ENCODE data around the gene SPATA20. TPM values are rescaled to one million over a fixed set of nuclear protein-coding genes. Genes with fewer than 3 reads are reported as not detected.

The SPATA20 gene
- total and polyA plus RNA-seq, 9 donors: 24.4 to 37.6 (median 32.5) TPM

- Histone ChIP-seq H3K36me3 (ENCODE audit: control insufficient read depth, insufficient read depth, low read length) (peaks cover 3% of the 10 kb centered on the region), H3K27ac (ENCODE audit: low read length) (no peak overlapping the region), H3K4me3 (ENCODE audit: low read length) (no peak overlapping the region), H3K4me1 (ENCODE audit: control insufficient read depth, insufficient read depth, low read length) (no peaks in the 10 kb centered on the region), H3K9me3 (replicated peaks; ENCODE audit: control insufficient read depth, low read depth, low read length) (no peaks in the 10 kb centered on the region), H3K27me3 (ENCODE audit: control insufficient read depth, insufficient read depth, low read length) (peaks cover 2% of the 10 kb centered on the region)
- no peak for DNase-seq
- 86% methylated on average over 8 of the region's 13 CpGs for WGBS (ENCODE audit: insufficient coverage)
These were observed 29.9 kb downstream of the SPATA20 start for GRCh38 chr17:50576864-50577263.

- WGBS (ENCODE audit: insufficient coverage): 89% methylated on average over 13 of the region's 13 CpGs
- peaks cover 2% of the 10 kb centered on the region for H3K27me3 ChIP-seq (ENCODE audit: control insufficient read depth, insufficient read depth, low read length)
- no peak overlapping the region for H3K4me3 ChIP-seq (ENCODE audit: low read length)
- H3K36me3 ChIP-seq (ENCODE audit: control insufficient read depth, insufficient read depth, low read length): peaks cover 3% of the 10 kb centered on the region
- no peak overlapping the region for H3K27ac ChIP-seq (ENCODE audit: low read length)
- no peak for DNase-seq
- H3K4me1 ChIP-seq (ENCODE audit: control insufficient read depth, insufficient read depth, low read length): peaks cover 5% of the 10 kb centered on the region
- H3K9me3 ChIP-seq (replicated peaks; ENCODE audit: control insufficient read depth, low read depth, low read length): no peaks in the 10 kb centered on the region
These were observed 30.5 kb downstream of the SPATA20 start for GRCh38 chr17:50577451-50577954.

- H3K9me3 ChIP-seq (replicated peaks; ENCODE audit: control insufficient read depth, low read depth, low read length): no peaks in the 10 kb centered on the region
- 71% methylated on average over 13 of the region's 16 CpGs for WGBS (ENCODE audit: insufficient coverage)
- peaks cover 3% of the 10 kb centered on the region for H3K36me3 ChIP-seq (ENCODE audit: control insufficient read depth, insufficient read depth, low read length)
- H3K4me1 ChIP-seq (ENCODE audit: control insufficient read depth, insufficient read depth, low read length): peaks cover 10% of the 10 kb centered on the region
- peaks cover 3% of the 10 kb centered on the region for H3K27me3 ChIP-seq (ENCODE audit: control insufficient read depth, insufficient read depth, low read length)
- H3K4me3 ChIP-seq (ENCODE audit: low read length): no peak overlapping the region
- no peak for DNase-seq
- H3K27ac ChIP-seq (ENCODE audit: low read length): no peak overlapping the region
These were observed 31.2 kb downstream of the SPATA20 start for GRCh38 chr17:50578173-50578572.

- Histone ChIP-seq H3K4me1 (ENCODE audit: control insufficient read depth, insufficient read depth, low read length) (peaks cover 20% of the 10 kb centered on the region), H3K27me3 (ENCODE audit: control insufficient read depth, insufficient read depth, low read length) (peaks cover 4% of the 10 kb centered on the region), H3K4me3 (ENCODE audit: low read length) (no peak overlapping the region), H3K27ac (ENCODE audit: low read length) (no peak overlapping the region), H3K9me3 (replicated peaks; ENCODE audit: control insufficient read depth, low read depth, low read length) (no peaks in the 10 kb centered on the region), H3K36me3 (ENCODE audit: control insufficient read depth, insufficient read depth, low read length) (peaks cover 3% of the 10 kb centered on the region)
- no peak for DNase-seq
- WGBS (ENCODE audit: insufficient coverage): 86% methylated on average over 1 of the region's 7 CpGs
These were observed 32.4 kb downstream of the SPATA20 start for GRCh38 chr17:50579399-50579798.

- DNase-seq: no peak
- Histone ChIP-seq H3K27ac (ENCODE audit: low read length) (no peak overlapping the region), H3K27me3 (ENCODE audit: control insufficient read depth, insufficient read depth, low read length) (peaks cover 4% of the 10 kb centered on the region), H3K4me1 (ENCODE audit: control insufficient read depth, insufficient read depth, low read length) (peaks cover 26% of the 10 kb centered on the region), H3K36me3 (ENCODE audit: control insufficient read depth, insufficient read depth, low read length) (peaks cover 3% of the 10 kb centered on the region), H3K4me3 (ENCODE audit: low read length) (no peak overlapping the region), H3K9me3 (replicated peaks; ENCODE audit: control insufficient read depth, low read depth, low read length) (no peaks in the 10 kb centered on the region)
- 90% methylated on average over 9 of the region's 9 CpGs for WGBS (ENCODE audit: insufficient coverage)
These were observed 33.7 kb downstream of the SPATA20 start for GRCh38 chr17:50580646-50581045.

GRCh38 chr17:50581316-50581715 is 34.3 kb downstream of the SPATA20 start:
- WGBS (ENCODE audit: insufficient coverage): 93% methylated on average over 5 of the region's 12 CpGs
- Histone ChIP-seq H3K4me3 (ENCODE audit: low read length) (no peak overlapping the region), H3K36me3 (ENCODE audit: control insufficient read depth, insufficient read depth, low read length) (peaks cover 3% of the 10 kb centered on the region)

GRCh38 chr17:50582741-50583140 is 35.8 kb downstream of the SPATA20 start:
- Histone ChIP-seq H3K36me3 (ENCODE audit: control insufficient read depth, insufficient read depth, low read length) (peaks cover 3% of the 10 kb centered on the region), H3K9me3 (replicated peaks; ENCODE audit: control insufficient read depth, low read depth, low read length) (no peaks in the 10 kb centered on the region), H3K27me3 (ENCODE audit: control insufficient read depth, insufficient read depth, low read length) (peaks cover 4% of the 10 kb centered on the region), H3K4me3 (ENCODE audit: low read length) (no peak overlapping the region), H3K27ac (ENCODE audit: low read length) (no peak overlapping the region), H3K4me1 (ENCODE audit: control insufficient read depth, insufficient read depth, low read length) (peaks cover 39% of the 10 kb centered on the region)
- no peak for DNase-seq
- 33% methylated on average over 1 of the region's 2 CpGs for WGBS (ENCODE audit: insufficient coverage)

More at GRCh38 chr17:50581316-50581715, 34.3 kb downstream of the SPATA20 start:
- Histone ChIP-seq H3K4me1 (ENCODE audit: control insufficient read depth, insufficient read depth, low read length) (peaks cover 31% of the 10 kb centered on the region), H3K27ac (ENCODE audit: low read length) (no peak overlapping the region), H3K9me3 (replicated peaks; ENCODE audit: control insufficient read depth, low read depth, low read length) (no peaks in the 10 kb centered on the region), H3K27me3 (ENCODE audit: control insufficient read depth, insufficient read depth, low read length) (peaks cover 4% of the 10 kb centered on the region)
- DNase-seq: no peak

- peaks cover 45% of the 10 kb centered on the region for H3K4me1 ChIP-seq (ENCODE audit: control insufficient read depth, insufficient read depth, low read length)
- peaks cover 4% of the 10 kb centered on the region for H3K27me3 ChIP-seq (ENCODE audit: control insufficient read depth, insufficient read depth, low read length)
- H3K36me3 ChIP-seq (ENCODE audit: control insufficient read depth, insufficient read depth, low read length): no peaks in the 10 kb centered on the region
- no peak overlapping the region for H3K27ac ChIP-seq (ENCODE audit: low read length)
- 41% methylated on average over 7 of the region's 7 CpGs for WGBS (ENCODE audit: insufficient coverage)
- H3K4me3 ChIP-seq (ENCODE audit: low read length): no peak overlapping the region
- no peak for DNase-seq
- no peaks in the 10 kb centered on the region for H3K9me3 ChIP-seq (replicated peaks; ENCODE audit: control insufficient read depth, low read depth, low read length)
These were observed 36.7 kb downstream of the SPATA20 start for GRCh38 chr17:50583641-50584040.

- peaks cover 49% of the 10 kb centered on the region for H3K4me1 ChIP-seq (ENCODE audit: control insufficient read depth, insufficient read depth, low read length)
- no peak overlapping the region for H3K27ac ChIP-seq (ENCODE audit: low read length)
These were observed 37.1 kb downstream of the SPATA20 start for GRCh38 chr17:50584116-50584515.

GRCh38 chr17:50584749-50585148 is 37.8 kb downstream of the SPATA20 start:
- DNase-seq: no peak
- H3K27me3 ChIP-seq (ENCODE audit: control insufficient read depth, insufficient read depth, low read length): peaks cover 4% of the 10 kb centered on the region
- peaks cover 56% of the 10 kb centered on the region for H3K4me1 ChIP-seq (ENCODE audit: control insufficient read depth, insufficient read depth, low read length)
- H3K4me3 ChIP-seq (ENCODE audit: low read length): no peak overlapping the region
- 70% methylated on average over 4 of the region's 6 CpGs for WGBS (ENCODE audit: insufficient coverage)
- H3K27ac ChIP-seq (ENCODE audit: low read length): no peak overlapping the region
- no peaks in the 10 kb centered on the region for H3K9me3 ChIP-seq (replicated peaks; ENCODE audit: control insufficient read depth, low read depth, low read length)
- no peaks in the 10 kb centered on the region for H3K36me3 ChIP-seq (ENCODE audit: control insufficient read depth, insufficient read depth, low read length)

More at GRCh38 chr17:50584116-50584515, 37.1 kb downstream of the SPATA20 start:
- Histone ChIP-seq H3K36me3 (ENCODE audit: control insufficient read depth, insufficient read depth, low read length) (no peaks in the 10 kb centered on the region), H3K27me3 (ENCODE audit: control insufficient read depth, insufficient read depth, low read length) (peaks cover 4% of the 10 kb centered on the region), H3K9me3 (replicated peaks; ENCODE audit: control insufficient read depth, low read depth, low read length) (no peaks in the 10 kb centered on the region), H3K4me3 (ENCODE audit: low read length) (no peak overlapping the region)
- WGBS (ENCODE audit: insufficient coverage): 49% methylated on average over 4 of the region's 4 CpGs
- no peak for DNase-seq

- WGBS (ENCODE audit: insufficient coverage): 76% methylated on average over 3 of the region's 4 CpGs
- H3K4me1 ChIP-seq (ENCODE audit: control insufficient read depth, insufficient read depth, low read length): peaks cover 62% of the 10 kb centered on the region
- no peak overlapping the region for H3K27ac ChIP-seq (ENCODE audit: low read length)
- DNase-seq: no peak
- peaks cover 4% of the 10 kb centered on the region for H3K27me3 ChIP-seq (ENCODE audit: control insufficient read depth, insufficient read depth, low read length)
- H3K9me3 ChIP-seq (replicated peaks; ENCODE audit: control insufficient read depth, low read depth, low read length): no peaks in the 10 kb centered on the region
- no peaks in the 10 kb centered on the region for H3K36me3 ChIP-seq (ENCODE audit: control insufficient read depth, insufficient read depth, low read length)
- H3K4me3 ChIP-seq (ENCODE audit: low read length): no peak overlapping the region
These were observed 38.4 kb downstream of the SPATA20 start for GRCh38 chr17:50585346-50585745.
